SK-N-SH treated with all-trans-retinoic acid at 6 μM for 48 hours (cell line): ENCODE measurements around the gene WDR83.

Source experiments
- BACH2 ChIP-seq: fragments of 250-450 bp; sonication (Bioruptor Pico); IDR thresholded peaks from 2 replicates; pipeline ENCODE4 v1.9.0; 2021; ENCODE audit warnings: mild to moderate bottlenecking, borderline replicate concordance
- CREB5 ChIP-seq: fragments of 250-450 bp; sonication (Bioruptor Pico); IDR thresholded peaks from 2 replicates; pipeline ENCODE4 v1.5.1; 2020; ENCODE audit warnings: low read depth, mild to moderate bottlenecking, moderate library complexity
- CSDC2 ChIP-seq: fragments of 250-450 bp; sonication (Bioruptor Pico); IDR thresholded peaks from 2 replicates; pipeline ENCODE4 v1.5.0; 2020; ENCODE audit warnings: mild to moderate bottlenecking, moderate library complexity
- ESRRG ChIP-seq: fragments of 250-450 bp; sonication (Bioruptor Pico); IDR thresholded peaks from 2 replicates; pipeline ENCODE4 v1.6.1; 2021; ENCODE audit warnings: mild to moderate bottlenecking
- PATZ1 ChIP-seq: fragments of 250-450 bp; sonication (Bioruptor Pico); IDR thresholded peaks from 2 replicates; pipeline ENCODE4 v1.8.0; 2020; ENCODE audit warnings: mild to moderate bottlenecking, moderate library complexity, borderline replicate concordance
- POU6F1 ChIP-seq: fragments of 250-450 bp; sonication (Bioruptor Pico); IDR thresholded peaks from 2 replicates; pipeline ENCODE4 v1.8.0; 2021; ENCODE audit warnings: low read depth, mild to moderate bottlenecking, moderate library complexity, borderline replicate concordance
- ZC3H10 ChIP-seq: fragments of 250-450 bp; sonication (Bioruptor Pico); IDR thresholded peaks from 2 replicates; pipeline ENCODE4 v1.5.1; 2021; ENCODE audit warnings: mild to moderate bottlenecking, moderate library complexity
- ZFP3 ChIP-seq: fragments of 250-450 bp; sonication (Bioruptor Pico); IDR thresholded peaks from 2 replicates; pipeline ENCODE4 v1.5.0; 2020; ENCODE audit warnings: mild to moderate bottlenecking, moderate library complexity
- ZFP30 ChIP-seq: fragments of 450-650 bp; formaldehyde crosslinking; IDR thresholded peaks from 2 replicates; pipeline ENCODE4 v1.5.0; 2022; ENCODE audit warnings: mild to moderate bottlenecking, moderate library complexity
- ZNF70 ChIP-seq: fragments of 450-650 bp; formaldehyde crosslinking; IDR thresholded peaks from 2 replicates; pipeline ENCODE4 v1.5.0; 2020; ENCODE audit warnings: mild to moderate bottlenecking, moderate library complexity

GRCh38 chr19:12675940-12676339 is 9.3 kb downstream of the WDR83 start:
- TF ChIP-seq ESRRG (CRISPR knock-in tag) (no peak), ZFP30 (CRISPR knock-in tag) (no peak), POU6F1 (no peak), CSDC2 (no peak), CREB5 (CRISPR knock-in tag) (no peak), ZFP3 (CRISPR knock-in tag) (no peak), BACH2 (CRISPR knock-in tag) (no peak), ZNF70 (CRISPR knock-in tag) (no peak), PATZ1 (no peak), ZC3H10 (CRISPR knock-in tag) (no peak)
